Panc1 (cell line): ENCODE measurements around the gene FUT7. TPM values are rescaled to one million over a fixed set of nuclear protein-coding genes. Genes with fewer than 3 reads are reported as not detected.
A peak's percentile ranks its signal among the peaks of the same experiment; 100 is the strongest.

Experiments used
- ATAC-seq: fragments of 200-7000 bp; cut with Tn5 transposase; 2 replicates; pipeline ENCODE4 v1.9.1; 2020; ENCODE audit warnings: mild to moderate bottlenecking, moderate library complexity
- BruUV-seq: library from RNA; stranded (reverse); fragments of 400-500 nt; replicated peaks from 2 replicates; lab custom pipeline; 2021; lab: Mats Ljungman, UMichigan
- CTCF ChIA-PET: fragments of 300-600 bp; sonication (Branson Sonifier 250); formaldehyde crosslinking; loops from one replicate; lab custom pipeline; 2022; ENCODE audit warnings: antibody characterized with exemption; lab: Charles Lee
- POLR2A ChIA-PET: fragments of 300-600 bp; sonication (Branson Sonifier 250); formaldehyde crosslinking; loops from one replicate; lab custom pipeline; 2022; ENCODE audit warnings: antibody characterized with exemption; lab: Charles Lee
- DNase-seq: peaks from one replicate; pipeline ENCODE4 v3.0.0-alpha.2; 2010; ENCODE audit warnings: low read depth, low spot score
- H3K27ac ChIP-seq: 2 replicates; pipeline ENCODE4 v1.5.1; 2011; ENCODE audit warnings: mild to moderate bottlenecking, low read length, inconsistent platforms
- H3K27me3 ChIP-seq: fragments of 200-500 bp; sonication (Bioruptor generic); 2 replicates; pipeline ENCODE4 v1.6.0; 2014; ENCODE audit warnings: low read length, inconsistent platforms; ENCODE audit not compliant: control insufficient read depth, insufficient read depth
- H3K36me3 ChIP-seq: fragments of 200-500 bp; sonication (Bioruptor generic); 2 replicates; pipeline ENCODE4 v1.5.1; 2014; ENCODE audit warnings: inconsistent platforms, mild to moderate bottlenecking, low read length, moderate library complexity; ENCODE audit not compliant: control insufficient read depth, insufficient read depth
- H3K4me1 ChIP-seq: 2 replicates; pipeline ENCODE4 v1.5.1; 2011; ENCODE audit warnings: inconsistent platforms, mild to moderate bottlenecking, low read length, moderate library complexity; ENCODE audit not compliant: control insufficient read depth, insufficient read depth
- H3K4me3 ChIP-seq, 2 experiments: 2 replicates each; pipeline ENCODE4 v1.5.1; 2011 to 2012; ENCODE audit warnings: low read depth in 2 of 2, low read length in 2 of 2, mild to moderate bottlenecking in 2 of 2, inconsistent platforms in 1 of 2, moderate library complexity in 1 of 2
- H3K9me3 ChIP-seq: fragments of 200-500 bp; sonication (Bioruptor generic); 2 replicates; pipeline ENCODE4 v1.5.1; 2014; ENCODE audit warnings: low read depth, mild to moderate bottlenecking, inconsistent platforms, low read length, moderate library complexity; ENCODE audit not compliant: control insufficient read depth, insufficient read depth
- POLR2AphosphoS5 ChIP-seq: IDR thresholded peaks from 2 replicates; pipeline ENCODE4 v1.6.1; 2012; ENCODE audit warnings: mild to moderate bottlenecking, low read depth, low read length, moderate library complexity
- SIN3A ChIP-seq: IDR thresholded peaks from 2 replicates; pipeline ENCODE4 v1.6.1; 2012; ENCODE audit warnings: low read depth, mild to moderate bottlenecking, low read length, moderate library complexity, borderline replicate concordance; ENCODE audit not compliant: insufficient read depth
- TCF7L2 ChIP-seq: IDR thresholded peaks from 2 replicates; pipeline ENCODE4 v1.6.1; 2011; ENCODE audit warnings: mild to moderate bottlenecking, low read depth, low read length, inconsistent platforms
- in situ Hi-C: cut with HindIII; loops from 2 replicates; pipeline ENCODE4 v1.10.0; 2016; ENCODE audit warnings: low sequenced_read_pairs, low pct_unique_long_range_greater_than_20kb
- intact Hi-C: fragments of 100-400 bp; cut with micrococcal nuclease; formaldehyde crosslinking; loops from one replicate; pipeline ENCODE4 v1.10.0; 2022; ENCODE audit not compliant: unreplicated experiment
- total RNA-seq: library from RNA; stranded (reverse); gene quantifications from one replicate; pipeline ENCODE4 v1.2.1, GENCODE V29; 2021; ENCODE audit not compliant: unreplicated experiment
- TF ChIP-seq, protein P1 (sequence below), 2 experiments: IDR thresholded peaks; 2 replicates each; pipeline ENCODE4 v1.6.1; 2011 to 2012; ENCODE audit warnings: low read depth in 2 of 2, control low read depth in 1 of 2, low read length in 1 of 2, mild to moderate bottlenecking in 1 of 2, moderate library complexity in 1 of 2; ENCODE audit not compliant: insufficient read depth in 1 of 2
- TF ChIP-seq, protein P2 (sequence below): fragments of 450-650 bp; IDR thresholded peaks from 2 replicates; pipeline ENCODE4 v1.5.1; 2017; ENCODE audit warnings: mild to moderate bottlenecking

The FUT7 gene
- total RNA-seq, 1 experiment from 2014 or later = not detected

DNA sequence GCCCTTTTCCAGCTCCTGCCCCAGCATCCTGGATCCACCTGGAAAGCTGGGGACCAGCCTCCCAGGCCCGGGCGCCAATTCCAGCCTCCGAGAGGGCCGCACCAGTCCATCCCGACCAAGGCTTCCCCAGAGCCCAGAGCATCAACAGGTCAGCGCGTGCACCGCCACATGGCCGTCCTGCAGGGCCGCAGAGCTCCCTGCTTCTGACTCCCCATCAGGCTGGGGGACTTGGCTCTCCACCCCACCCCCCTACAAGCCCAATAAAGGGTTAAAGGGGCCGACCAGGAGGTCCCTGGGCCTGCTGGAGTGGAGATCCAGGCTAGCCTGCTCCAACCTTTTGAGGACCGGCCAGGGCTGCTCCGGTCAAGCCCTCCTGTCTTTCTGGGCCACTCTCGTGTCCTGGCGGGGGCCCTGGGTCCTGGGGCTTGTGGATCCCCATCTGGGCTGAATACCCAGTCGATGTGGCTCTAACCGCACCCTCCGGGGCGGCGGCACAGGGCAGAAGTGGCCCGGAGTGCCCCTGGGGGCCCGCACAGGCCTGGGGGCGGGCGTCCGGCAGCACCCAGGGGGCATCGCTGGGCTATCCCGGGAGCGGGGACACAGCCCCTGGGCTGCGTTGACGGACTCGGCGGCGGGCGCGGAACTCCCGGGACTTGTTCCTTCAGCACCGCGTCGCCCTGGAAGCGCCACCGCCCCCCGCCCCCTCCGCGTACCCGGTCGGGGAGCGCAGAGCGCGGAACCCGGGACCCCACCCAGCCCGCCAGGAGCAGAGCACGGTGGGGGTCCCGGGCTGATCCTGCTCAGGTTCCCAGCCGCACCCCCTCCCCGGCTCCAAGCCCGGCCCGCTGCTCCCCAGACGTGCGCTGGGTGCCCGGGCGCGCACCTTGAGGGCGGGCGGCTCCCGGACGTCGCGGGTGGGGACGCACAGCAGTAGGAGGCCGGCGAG lies 21.4 kb upstream of the FUT7 start:
- intact Hi-C loops (no loop called here), in situ Hi-C loops (no loop called here)
- TF ChIP-seq, protein P1, sequence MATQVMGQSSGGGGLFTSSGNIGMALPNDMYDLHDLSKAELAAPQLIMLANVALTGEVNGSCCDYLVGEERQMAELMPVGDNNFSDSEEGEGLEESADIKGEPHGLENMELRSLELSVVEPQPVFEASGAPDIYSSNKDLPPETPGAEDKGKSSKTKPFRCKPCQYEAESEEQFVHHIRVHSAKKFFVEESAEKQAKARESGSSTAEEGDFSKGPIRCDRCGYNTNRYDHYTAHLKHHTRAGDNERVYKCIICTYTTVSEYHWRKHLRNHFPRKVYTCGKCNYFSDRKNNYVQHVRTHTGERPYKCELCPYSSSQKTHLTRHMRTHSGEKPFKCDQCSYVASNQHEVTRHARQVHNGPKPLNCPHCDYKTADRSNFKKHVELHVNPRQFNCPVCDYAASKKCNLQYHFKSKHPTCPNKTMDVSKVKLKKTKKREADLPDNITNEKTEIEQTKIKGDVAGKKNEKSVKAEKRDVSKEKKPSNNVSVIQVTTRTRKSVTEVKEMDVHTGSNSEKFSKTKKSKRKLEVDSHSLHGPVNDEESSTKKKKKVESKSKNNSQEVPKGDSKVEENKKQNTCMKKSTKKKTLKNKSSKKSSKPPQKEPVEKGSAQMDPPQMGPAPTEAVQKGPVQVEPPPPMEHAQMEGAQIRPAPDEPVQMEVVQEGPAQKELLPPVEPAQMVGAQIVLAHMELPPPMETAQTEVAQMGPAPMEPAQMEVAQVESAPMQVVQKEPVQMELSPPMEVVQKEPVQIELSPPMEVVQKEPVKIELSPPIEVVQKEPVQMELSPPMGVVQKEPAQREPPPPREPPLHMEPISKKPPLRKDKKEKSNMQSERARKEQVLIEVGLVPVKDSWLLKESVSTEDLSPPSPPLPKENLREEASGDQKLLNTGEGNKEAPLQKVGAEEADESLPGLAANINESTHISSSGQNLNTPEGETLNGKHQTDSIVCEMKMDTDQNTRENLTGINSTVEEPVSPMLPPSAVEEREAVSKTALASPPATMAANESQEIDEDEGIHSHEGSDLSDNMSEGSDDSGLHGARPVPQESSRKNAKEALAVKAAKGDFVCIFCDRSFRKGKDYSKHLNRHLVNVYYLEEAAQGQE (IDR thresholded peaks at IDR 0.05; ENCODE audit: insufficient read depth in 1 of 2, low read depth in 2 of 2, low read length in 1 of 2) = no peak
- TF ChIP-seq SIN3A = no peak
- TF ChIP-seq TCF7L2 = no peak
- TF ChIP-seq POLR2AphosphoS5 = no peak
- TF ChIP-seq, protein P2, sequence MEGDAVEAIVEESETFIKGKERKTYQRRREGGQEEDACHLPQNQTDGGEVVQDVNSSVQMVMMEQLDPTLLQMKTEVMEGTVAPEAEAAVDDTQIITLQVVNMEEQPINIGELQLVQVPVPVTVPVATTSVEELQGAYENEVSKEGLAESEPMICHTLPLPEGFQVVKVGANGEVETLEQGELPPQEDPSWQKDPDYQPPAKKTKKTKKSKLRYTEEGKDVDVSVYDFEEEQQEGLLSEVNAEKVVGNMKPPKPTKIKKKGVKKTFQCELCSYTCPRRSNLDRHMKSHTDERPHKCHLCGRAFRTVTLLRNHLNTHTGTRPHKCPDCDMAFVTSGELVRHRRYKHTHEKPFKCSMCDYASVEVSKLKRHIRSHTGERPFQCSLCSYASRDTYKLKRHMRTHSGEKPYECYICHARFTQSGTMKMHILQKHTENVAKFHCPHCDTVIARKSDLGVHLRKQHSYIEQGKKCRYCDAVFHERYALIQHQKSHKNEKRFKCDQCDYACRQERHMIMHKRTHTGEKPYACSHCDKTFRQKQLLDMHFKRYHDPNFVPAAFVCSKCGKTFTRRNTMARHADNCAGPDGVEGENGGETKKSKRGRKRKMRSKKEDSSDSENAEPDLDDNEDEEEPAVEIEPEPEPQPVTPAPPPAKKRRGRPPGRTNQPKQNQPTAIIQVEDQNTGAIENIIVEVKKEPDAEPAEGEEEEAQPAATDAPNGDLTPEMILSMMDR = no peak
- H3K9me3 ChIP-seq = no peaks in the 10 kb centered on the region
- BruUV-seq = no TSS peak
- POLR2A ChIA-PET = no interaction called here
- CTCF ChIA-PET = no interaction called here
- H3K27ac ChIP-seq = no peak overlapping the region
- no peaks in the 10 kb centered on the region for H3K27me3 ChIP-seq
- DNase-seq = no peak
- peaks cover 2% of the 10 kb centered on the region; the same call in 1 of the 2 replicates for H3K4me1 ChIP-seq
- H3K36me3 ChIP-seq = no peaks in the 10 kb centered on the region
- ATAC-seq = peak; percentile 37
- H3K4me3 ChIP-seq = peak overlapping the region; percentile 30 to 32

DNA sequence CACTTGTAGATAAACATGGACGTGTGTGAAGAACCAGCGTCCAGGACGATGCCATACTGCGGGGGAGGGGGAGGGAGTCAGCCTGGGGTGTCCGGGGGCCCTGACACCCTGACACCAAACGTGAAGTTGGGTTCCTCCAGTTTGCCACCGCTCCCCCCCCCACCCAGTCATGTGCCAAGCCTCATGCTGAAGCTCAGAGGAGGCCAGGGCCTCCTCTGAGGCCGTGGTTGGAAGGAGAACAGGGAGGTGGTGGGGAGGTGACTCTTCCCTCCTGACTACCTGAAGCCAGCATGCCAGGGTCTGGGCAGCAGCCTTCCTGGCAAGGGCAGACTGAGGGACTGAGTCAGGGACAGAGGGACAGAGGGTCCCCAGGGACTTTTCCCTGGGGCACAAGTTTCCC lies 20.4 kb upstream of the FUT7 start:
- no peak overlapping the region for H3K4me3 ChIP-seq
- H3K27me3 ChIP-seq = no peaks in the 10 kb centered on the region
- H3K36me3 ChIP-seq = no peaks in the 10 kb centered on the region
- no peak for ATAC-seq
- intact Hi-C loops (no loop called here), in situ Hi-C loops (no loop called here)
- no peaks in the 10 kb centered on the region for H3K9me3 ChIP-seq
- ChIA-PET POLR2A (no interaction called here), CTCF (no interaction called here)
- H3K27ac ChIP-seq = no peak overlapping the region
- DNase-seq = no peak
- peaks cover 2% of the 10 kb centered on the region; the same call in 1 of the 2 replicates for H3K4me1 ChIP-seq
- TF ChIP-seq POLR2AphosphoS5 = no peak
- BruUV-seq = no TSS peak

DNA sequence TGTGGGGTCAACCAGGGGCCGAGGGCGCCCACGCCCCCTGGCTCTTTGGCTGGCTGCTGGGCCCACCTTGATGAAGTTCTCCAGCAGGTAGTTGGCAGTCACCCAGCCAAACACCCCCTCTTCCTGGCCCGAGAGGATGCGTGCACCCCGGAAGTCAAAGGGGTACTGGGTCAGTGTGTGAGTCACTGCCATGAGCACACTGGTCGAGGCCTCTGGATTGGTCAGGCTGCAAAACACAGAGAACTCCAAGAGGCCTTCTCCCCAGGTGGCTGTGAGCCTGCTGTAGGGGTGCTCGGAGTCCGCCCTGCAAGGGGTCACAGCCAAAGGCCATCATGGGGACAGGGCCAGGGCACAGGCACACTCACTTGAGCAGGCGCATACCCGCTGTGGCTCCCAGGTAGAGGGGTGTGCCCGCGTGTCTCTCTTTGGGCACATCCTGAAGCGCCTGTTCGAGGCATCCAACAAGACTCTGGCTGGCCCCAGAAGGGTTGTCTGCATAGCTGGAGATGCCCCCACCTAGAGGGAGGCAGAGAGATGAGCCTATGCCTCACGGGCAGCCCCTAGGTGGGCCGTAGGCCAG lies 19.3 kb upstream of the FUT7 start:
- no TSS peak for BruUV-seq

More for the DNA sequence above, 19.3 kb upstream of the FUT7 start:
- intact Hi-C loops (no loop called here), in situ Hi-C loops (no loop called here)
- Histone ChIP-seq H3K27me3 (no peaks in the 10 kb centered on the region), H3K36me3 (no peaks in the 10 kb centered on the region), H3K4me3 (no peak overlapping the region), H3K4me1 (peaks cover 2% of the 10 kb centered on the region; the same call in 1 of the 2 replicates), H3K9me3 (no peaks in the 10 kb centered on the region), H3K27ac (no peak overlapping the region)
- ChIA-PET CTCF (no interaction called here), POLR2A (no interaction called here)
- ATAC-seq = no peak
- TF ChIP-seq, protein P2 = no peak
- TF ChIP-seq SIN3A = no peak
- TF ChIP-seq, protein P1 (IDR thresholded peaks at IDR 0.05; ENCODE audit: insufficient read depth in 1 of 2, low read depth in 2 of 2, low read length in 1 of 2) = no peak
- no peak for DNase-seq
